Breast epithelium (tissue), 4 donors: Measurements from ENCODE around the gene CD7. TPM values are rescaled to one million over a fixed set of nuclear protein-coding genes. Genes with fewer than 3 reads are reported as not detected.

Source experiments
- DNase-seq, 2 donors: peaks; one replicate each; pipeline ENCODE4 v3.0.0-alpha.2; 2019; ENCODE audit warnings: low spot score in 2 of 2
- H3K27ac ChIP-seq, 2 donors: fragments of 200-600 bp; sonication (generic) in 1 of 2; one replicate each; pipeline ENCODE4 v1.5.1; 2016 to 2019; ENCODE audit warnings: mild to moderate bottlenecking in 1 of 2
- H3K27me3 ChIP-seq, 2 donors: fragments of 200-600 bp; sonication (generic) in 1 of 2; one replicate each; pipeline versions ENCODE4 v1.5.1 to v1.6.0; 2017 to 2019; ENCODE audit warnings: control low read depth in 1 of 2, mild to moderate bottlenecking in 1 of 2
- H3K36me3 ChIP-seq: fragments of 200-600 bp; one replicate; pipeline ENCODE4 v1.5.1; 2019
- H3K4me1 ChIP-seq, 2 donors: fragments of 200-600 bp; sonication (generic); one replicate each; pipeline ENCODE4 v1.5.1; 2016 to 2019; ENCODE audit warnings: control low read depth in 1 of 2
- H3K4me3 ChIP-seq, 3 donors: fragments of 200-600 bp; sonication (generic); 1 replicate in 2 of 3; 2 replicates in 1 of 3; pipeline ENCODE4 v1.5.1; 2016 to 2019; ENCODE audit warnings: mild to moderate bottlenecking in 3 of 3, moderate library complexity in 2 of 3
- H3K9me3 ChIP-seq, 2 donors: fragments of 200-600 bp; sonication (generic) in 1 of 2; one replicate each; pipeline ENCODE4 v1.5.1; 2016 to 2019; ENCODE audit warnings: control low read depth in 1 of 2
- CTCF ChIP-seq, 3 donors: fragments of 450-650 bp; IDR thresholded peaks; one replicate each; pipeline ENCODE4 v1.5.1; 2016 to 2017; ENCODE audit warnings: antibody characterized with exemption in 3 of 3, mild to moderate bottlenecking in 3 of 3, moderate library complexity in 3 of 3
- POLR2A ChIP-seq: fragments of 450-650 bp; IDR thresholded peaks from one replicate; pipeline ENCODE4 v1.6.1; 2016; ENCODE audit warnings: antibody characterized with exemption, mild to moderate bottlenecking, moderate library complexity
- POLR2AphosphoS5 ChIP-seq, 3 donors: sonication (generic); formaldehyde crosslinking; IDR thresholded peaks; one replicate each; pipeline ENCODE4 v1.6.1; 2017; ENCODE audit warnings: antibody characterized with exemption in 3 of 3
- intact Hi-C: fragments of 100-400 bp; cut with DNase I; formaldehyde crosslinking; loops from one replicate; pipeline ENCODE4 v1.15.1; 2023; ENCODE audit warnings: low total_unique reads
- total RNA-seq, 3 donors: library from RNA; depleted of rRNA; stranded (reverse); fragments of >200 nt; gene quantifications; one replicate each; pipeline ENCODE4 v1.1.0, GENCODE V29; 2016

CD7 gene
- total RNA-seq, 3 donors from 2014 or later: 1.3 to 1.8 TPM; not detected in 1

- Histone ChIP-seq H3K9me3 (no peaks in the 10 kb centered on the region), H3K36me3 (no peaks in the 10 kb centered on the region), H3K27ac (no peak overlapping the region), H3K4me1 (peaks cover 0 to 5% of the 10 kb centered on the region in 2 donors), H3K27me3 (peaks cover 0 to 7% of the 10 kb centered on the region in 2 donors), H3K4me3 (no peak overlapping the region)
- no peak for TF ChIP-seq POLR2A
- no peak for TF ChIP-seq POLR2AphosphoS5 (IDR thresholded peaks at IDR 0.05)
- TF ChIP-seq CTCF (IDR thresholded peaks at IDR 0.05): no peak
- DNase-seq: no peak
- intact Hi-C loops: loop anchor here (10.0 kb wide), 2 partner anchors 81 to 121 kb away; no protein-coding TSS in a partner anchor
These were observed 8.1 kb upstream of the CD7 start for GRCh38 chr17:82325286-82326180.

- no peaks in the 10 kb centered on the region for H3K36me3 ChIP-seq
- intact Hi-C loops: loop anchor here (10.0 kb wide), 2 partner anchors 80 to 120 kb away; no protein-coding TSS in a partner anchor
- no peak for DNase-seq
- H3K4me3 ChIP-seq: no peak overlapping the region
- no peaks in the 10 kb centered on the region for H3K9me3 ChIP-seq
- no peaks in the 10 kb centered on the region for H3K4me1 ChIP-seq
- H3K27ac ChIP-seq: no peak overlapping the region
- TF ChIP-seq POLR2AphosphoS5 (IDR thresholded peaks at IDR 0.05): no peak
- TF ChIP-seq POLR2A: no peak
- TF ChIP-seq CTCF (IDR thresholded peaks at IDR 0.05): no peak
- H3K27me3 ChIP-seq: peaks cover 0 to 7% of the 10 kb centered on the region in 2 donors
These were observed 7.3 kb upstream of the CD7 start for GRCh38 chr17:82324566-82325285.

GRCh38 chr17:82323514-82324234, 6.3 kb upstream of the CD7 start:
- intact Hi-C loops: loop anchor here (10.0 kb wide), 2 partner anchors 79 to 119 kb away; no protein-coding TSS in a partner anchor
- TF ChIP-seq POLR2AphosphoS5 (IDR thresholded peaks at IDR 0.05) (no peak), CTCF (IDR thresholded peaks at IDR 0.05) (no peak), POLR2A (no peak)
- no peaks in the 10 kb centered on the region for H3K4me1 ChIP-seq
- peaks cover 0 to 7% of the 10 kb centered on the region in 2 donors for H3K27me3 ChIP-seq
- H3K36me3 ChIP-seq: no peaks in the 10 kb centered on the region
- no peak overlapping the region for H3K4me3 ChIP-seq
- no peak for DNase-seq
- H3K27ac ChIP-seq: no peak overlapping the region
- no peaks in the 10 kb centered on the region for H3K9me3 ChIP-seq

GRCh38 chr17:82322526-82323453, 5.4 kb upstream of the CD7 start:
- TF ChIP-seq CTCF (IDR thresholded peaks at IDR 0.05) (no peak), POLR2AphosphoS5 (IDR thresholded peaks at IDR 0.05) (no peak), POLR2A (no peak)
- peaks cover 0 to 7% of the 10 kb centered on the region in 2 donors for H3K27me3 ChIP-seq
- no peak overlapping the region for H3K27ac ChIP-seq
- H3K4me3 ChIP-seq: no peak overlapping the region
- no peak for DNase-seq
- H3K36me3 ChIP-seq: no peaks in the 10 kb centered on the region
- H3K9me3 ChIP-seq: no peaks in the 10 kb centered on the region
- H3K4me1 ChIP-seq: no peaks in the 10 kb centered on the region
- intact Hi-C loops: loop anchor here (10.0 kb wide), 2 partner anchors 78 to 118 kb away; no protein-coding TSS in a partner anchor
